ENCODE data around the gene ZBTB37.
"Not testable (repeated sequence)": the region's sequence is repeated elsewhere in the genome, so short reads cannot be mapped to it uniquely, and the experiment has no call there.

The ZBTB37 gene

DNA sequence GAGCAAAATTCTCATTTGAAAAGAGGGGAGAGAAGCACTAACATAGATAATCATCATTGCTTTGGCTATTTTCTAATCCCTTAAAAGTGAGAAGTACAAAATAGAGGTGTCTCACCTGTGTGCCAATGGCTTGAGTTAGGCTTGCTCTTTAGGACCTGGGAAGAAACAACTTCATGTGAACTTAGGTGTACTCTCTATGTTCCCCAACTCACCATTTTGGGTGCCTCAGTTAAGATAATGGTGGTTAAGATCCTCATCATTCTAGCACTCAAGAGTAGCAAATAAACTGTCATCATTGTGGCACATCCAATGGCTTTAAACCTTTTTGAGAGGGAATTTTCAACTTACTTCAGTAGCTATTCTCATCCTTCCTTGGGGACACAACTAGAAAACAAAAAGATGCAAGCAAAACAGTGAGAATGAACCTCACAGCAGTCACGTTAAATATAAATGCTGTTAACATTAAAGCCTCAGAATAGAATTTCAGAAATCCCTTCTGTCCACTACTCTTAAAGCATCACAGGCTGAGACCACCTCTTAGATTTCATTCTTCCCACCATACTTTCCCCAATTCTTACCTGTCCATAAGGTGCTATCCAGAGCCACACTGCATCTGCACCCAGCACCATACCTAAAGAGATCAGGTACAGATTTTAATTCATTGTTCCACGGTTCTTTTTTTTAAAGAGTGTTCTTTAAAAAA lies 1.6 kb upstream of the ZBTB37 start:
- no peak for DNase-seq

DNA sequence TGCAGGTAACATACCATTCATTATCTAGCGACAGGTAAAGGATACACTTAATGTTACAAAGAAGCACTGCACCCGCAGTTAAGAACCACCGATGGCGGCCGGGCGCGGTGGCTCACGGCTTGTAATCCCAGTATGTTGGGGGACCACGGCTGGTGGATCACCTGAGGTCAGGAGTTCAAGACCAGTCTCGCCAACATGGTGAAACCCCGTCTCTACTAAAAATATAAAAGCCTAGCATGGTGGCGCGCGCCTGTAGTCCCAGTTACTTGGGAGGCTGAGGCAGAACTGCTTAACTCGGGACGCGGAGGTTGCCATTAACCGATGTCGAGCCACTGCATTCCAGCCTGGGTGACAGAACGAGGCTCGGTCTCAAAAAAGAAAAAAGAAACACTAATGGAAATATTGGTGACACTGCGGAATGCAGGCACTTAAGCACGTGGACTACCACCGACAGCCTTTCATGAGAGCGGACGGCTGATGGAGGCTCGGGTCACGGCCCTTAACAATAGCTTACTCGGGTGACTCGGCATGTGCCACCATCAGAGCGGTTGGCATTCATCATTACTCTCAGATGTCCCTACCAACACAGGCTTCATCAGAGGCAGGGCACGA lies 933 bp upstream of the ZBTB37 start:
- DNase-seq: no peak

DNA sequence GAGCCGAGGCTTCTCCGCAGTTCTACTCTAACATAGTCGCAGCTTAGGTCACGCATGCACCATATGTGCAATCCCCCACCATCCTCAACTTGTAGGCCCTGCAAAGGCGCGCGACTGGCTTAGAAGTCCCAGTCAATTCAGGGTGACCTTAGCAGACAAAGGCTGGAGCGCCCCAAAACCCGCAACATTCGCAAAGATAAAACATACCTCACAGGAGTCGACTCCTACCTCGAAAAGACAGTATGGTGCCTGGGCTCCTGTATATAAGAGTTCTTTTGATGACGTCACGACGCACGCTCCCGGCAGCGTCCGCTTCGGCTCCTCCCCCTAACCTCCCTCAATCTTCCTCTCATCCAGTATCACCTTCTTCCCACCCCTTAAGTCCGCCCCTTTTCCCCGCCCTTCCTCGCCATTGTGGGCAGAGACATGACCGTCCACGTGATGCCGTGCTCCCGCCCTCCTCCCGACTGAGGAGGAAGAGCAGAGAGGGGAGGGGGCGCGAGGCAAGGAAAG lies 371 bp upstream of the ZBTB37 start, which contains the start of gene GAS5:
Gene GAS5 (minus strand): TSS at position 237 of the 513 bp plus-strand sequence.
- peak; percentile 100 for DNase-seq

DNA sequence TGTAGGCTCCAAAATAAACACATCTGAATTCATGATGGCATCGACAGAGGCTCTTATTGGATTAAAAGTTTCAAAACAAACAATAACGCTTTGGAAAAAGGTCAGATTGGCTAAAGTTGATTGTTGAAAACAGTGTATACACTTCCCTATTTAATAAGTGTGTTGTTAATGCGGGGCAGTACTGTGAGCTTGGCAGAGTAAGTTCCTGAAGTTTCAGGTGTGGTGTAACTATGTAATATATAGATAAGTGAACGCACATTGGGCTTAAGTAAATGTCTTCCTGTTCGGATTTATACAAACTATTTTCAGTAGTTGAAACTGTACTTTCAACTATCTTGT lies 810 bp downstream of the ZBTB37 start:
- no peak for DNase-seq

DNA sequence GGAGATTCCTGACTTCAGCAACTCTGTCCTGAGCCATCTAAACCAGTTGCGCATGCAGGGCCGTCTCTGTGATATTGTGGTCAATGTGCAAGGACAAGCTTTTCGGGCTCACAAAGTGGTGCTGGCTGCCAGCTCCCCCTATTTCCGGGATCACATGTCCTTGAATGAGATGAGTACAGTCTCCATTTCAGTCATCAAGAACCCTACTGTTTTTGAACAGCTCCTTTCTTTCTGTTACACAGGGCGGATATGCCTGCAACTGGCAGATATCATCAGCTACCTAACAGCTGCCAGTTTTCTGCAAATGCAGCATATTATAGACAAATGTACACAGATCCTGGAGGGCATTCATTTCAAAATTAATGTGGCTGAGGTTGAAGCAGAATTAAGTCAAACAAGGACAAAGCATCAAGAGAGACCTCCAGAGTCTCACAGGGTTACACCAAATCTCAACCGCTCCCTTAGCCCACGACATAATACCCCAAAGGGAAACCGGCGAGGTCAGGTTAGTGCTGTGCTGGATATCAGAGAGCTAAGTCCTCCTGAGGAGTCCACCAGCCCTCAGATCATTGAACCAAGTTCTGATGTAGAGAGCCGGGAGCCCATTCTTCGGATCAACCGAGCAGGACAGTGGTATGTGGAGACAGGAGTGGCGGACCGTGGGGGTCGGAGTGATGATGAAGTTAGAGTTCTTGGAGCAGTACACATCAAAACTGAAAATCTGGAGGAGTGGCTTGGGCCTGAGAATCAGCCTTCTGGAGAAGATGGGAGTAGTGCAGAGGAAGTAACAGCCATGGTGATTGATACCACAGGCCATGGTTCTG lies 2.3 kb downstream of the ZBTB37 start:
- no peak for DNase-seq

DNA sequence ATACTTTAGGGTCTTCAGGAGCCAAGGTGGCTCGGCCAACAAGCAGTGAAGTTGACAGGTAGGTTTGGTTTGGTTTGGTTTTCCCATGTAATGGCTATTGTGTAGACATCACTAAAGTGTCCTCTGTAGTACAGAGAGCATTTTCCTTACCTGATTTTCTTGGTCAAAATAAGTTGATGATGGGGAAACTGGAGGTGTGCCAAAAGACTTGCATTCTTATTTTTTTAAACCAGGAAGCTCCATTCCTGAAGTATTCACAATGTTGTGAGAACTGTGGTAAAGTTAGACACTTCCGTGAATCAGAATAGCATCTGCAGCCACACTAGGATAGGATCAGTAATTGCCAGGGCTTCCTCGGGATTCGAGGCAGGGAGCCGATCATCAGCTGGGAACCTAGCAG lies 2.9 kb downstream of the ZBTB37 start:
- no peak for DNase-seq

DNA sequence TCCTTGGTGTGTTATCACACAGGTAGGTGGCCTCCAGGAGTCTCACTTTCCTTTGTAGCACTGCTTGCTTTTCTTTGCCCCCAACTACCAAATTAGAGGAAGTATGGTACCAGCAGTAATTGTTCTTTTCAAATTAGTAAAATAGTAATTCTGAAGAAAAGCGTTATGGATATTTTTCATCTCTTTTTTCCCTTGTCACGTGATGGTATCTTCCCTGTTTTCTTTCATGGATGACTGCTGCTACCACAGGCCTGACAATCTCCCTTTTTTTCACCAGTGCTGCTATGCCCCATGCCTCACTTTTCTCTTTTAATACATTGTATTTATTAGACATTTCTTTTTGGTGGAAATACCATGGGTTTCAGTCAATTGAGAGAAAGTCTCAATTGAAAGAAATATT lies 3.3 kb downstream of the ZBTB37 start:
- DNase-seq: no peak

DNA sequence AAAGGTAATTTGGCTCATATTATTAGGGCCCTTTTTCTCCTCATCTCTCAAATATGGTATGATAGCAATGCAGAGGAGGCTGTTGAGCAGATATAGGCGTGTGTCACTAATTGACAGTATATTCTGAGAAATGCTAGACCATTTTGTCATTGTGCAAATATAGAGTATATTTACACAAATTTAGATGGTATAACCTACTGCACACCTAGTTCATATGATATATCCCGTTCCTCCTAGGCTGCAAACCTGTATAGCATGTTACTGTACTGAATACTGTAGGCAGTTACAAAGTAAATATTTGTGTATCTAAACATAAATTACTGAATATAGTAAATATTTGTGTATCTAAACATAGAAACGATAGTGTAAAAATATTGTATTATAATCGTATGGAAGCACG lies 8.6 kb downstream of the ZBTB37 start:
- DNase-seq: no peak

DNA sequence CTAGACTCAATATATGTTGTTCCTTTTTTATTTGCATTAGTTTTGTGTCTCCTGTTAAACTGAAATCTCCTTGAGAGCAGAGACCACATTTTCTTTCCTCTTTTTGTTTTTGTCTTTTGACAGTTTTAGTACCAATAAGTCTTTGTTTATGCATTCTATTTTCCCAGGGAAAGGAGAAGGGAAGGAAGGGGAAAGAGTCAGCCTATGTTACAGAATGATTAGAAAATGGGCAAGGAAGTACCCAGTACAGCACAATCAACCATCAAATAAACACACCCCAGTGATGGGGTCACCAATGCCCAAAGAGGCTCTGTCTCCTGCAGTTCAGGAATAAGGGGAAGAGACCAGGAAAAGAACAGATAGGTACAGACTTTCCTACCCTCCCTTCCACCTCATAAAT lies 10.1 kb downstream of the ZBTB37 start:
- DNase-seq: no peak

DNA sequence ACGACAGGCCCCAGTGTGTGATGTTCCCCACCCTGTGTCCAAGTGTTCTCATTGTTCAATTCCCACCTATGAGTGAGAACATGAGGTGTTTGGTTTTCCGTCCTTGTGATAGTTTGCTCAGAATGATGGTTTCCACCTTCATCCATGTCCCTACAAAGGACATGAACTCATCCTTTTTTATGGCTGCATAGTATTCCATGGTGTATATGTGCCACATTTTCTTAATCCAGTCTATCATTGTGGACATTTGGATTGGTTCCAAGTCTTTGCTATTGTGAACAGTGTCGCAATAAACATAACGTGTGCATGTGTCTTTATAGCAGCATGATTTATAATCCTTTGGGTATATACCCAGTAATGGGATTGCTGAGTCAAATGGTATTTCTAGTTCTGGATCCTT lies 12.9 kb downstream of the ZBTB37 start:
- DNase-seq: not testable (repeated sequence)

DNA sequence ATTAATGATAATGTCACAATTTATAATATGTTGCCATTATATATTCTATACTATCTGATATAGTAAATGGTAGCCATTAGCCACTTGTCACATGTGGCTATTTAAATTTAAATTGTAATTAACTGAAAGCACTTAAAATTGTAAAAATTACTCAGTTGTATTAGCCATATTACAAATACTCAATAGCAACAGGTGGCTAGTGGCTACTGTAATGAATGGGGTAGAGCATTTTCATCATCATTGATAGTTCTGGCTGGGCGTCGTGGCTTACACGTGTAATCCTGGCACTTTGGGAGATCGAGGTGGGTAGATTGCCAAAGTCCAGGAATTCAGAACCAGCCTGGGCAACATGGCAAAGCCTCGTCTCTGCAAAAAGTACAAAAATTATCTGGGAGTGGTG lies 16.5 kb downstream of the ZBTB37 start:
- no peak for DNase-seq

DNA sequence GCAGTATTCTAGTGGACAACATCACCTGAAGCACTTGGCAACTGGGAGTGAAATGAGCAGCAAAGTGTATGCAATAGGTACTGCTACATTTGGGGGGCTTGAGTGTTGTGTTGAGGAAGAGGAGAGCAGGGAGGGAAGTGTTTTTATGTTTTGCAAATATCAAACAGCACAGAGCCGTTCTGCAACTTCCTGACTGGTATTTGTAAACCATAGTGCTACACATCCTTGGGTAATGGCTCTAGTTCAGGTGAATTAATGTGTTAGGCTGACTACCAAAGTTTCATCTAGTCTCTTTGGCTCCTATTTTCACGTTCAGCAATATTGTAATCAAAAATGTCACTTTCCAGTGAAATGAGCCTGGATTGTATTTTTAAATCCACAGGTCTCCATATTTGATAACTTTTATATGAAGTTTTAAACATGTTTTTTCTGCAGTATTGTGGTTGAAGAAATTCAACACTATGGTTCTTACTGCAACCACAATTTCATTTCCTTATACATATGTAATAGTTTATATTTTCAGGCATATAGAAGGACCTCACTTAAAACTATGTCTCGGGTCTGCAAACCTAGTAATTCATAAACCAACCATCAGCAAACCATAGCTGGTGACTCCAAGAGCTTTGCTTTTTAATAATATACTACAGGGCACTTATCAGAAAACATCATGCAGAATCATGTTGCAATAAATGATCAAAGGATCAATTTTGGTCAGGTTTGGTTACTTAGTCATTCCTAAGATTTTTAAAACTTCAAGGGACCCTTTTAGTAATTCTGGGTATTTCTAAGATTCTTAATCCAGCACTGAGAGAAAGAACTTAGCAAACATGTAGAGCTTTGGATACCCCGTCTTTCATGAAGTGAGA lies 18.8 kb downstream of the ZBTB37 start:
- DNase-seq: no peak

DNA sequence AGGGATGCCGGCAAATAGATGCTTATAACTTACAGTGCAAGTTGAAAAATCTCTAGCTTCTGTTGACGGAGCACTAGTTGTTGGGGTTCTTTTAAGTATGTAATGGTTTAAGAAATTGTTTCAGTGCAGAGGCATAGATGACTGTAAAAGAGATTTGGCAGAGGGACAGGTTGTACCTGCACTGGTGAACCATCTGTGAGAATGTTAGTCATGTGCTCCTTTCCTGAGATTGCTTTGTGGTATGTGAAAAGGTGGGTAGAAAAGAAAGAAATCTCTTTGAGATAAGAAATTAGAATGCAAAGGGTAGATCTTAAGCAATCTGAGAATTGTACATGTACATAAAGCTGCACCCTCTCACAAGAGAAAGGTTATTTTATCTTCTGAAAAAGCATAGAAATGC lies 19.4 kb downstream of the ZBTB37 start:
- no peak for DNase-seq

DNA sequence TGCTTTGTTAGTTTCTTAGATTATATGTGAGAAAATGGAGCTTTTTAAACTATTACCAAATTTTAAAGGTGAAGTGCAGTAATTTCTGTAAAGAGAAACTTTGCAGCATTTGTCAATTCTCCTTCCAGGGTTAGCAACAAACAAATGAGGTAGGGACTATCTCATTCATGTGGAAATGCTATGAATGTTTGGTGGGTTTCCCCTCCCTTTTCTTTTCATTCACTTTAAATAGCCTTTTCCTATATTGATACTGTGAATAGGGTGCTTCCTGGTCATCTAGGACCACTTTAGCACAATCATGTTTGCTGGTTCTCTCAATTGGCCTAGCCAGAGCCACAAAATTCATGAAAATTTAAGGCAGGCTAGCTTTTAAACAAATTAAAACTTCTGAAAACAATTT lies 20.6 kb downstream of the ZBTB37 start:
- DNase-seq: no peak

DNA sequence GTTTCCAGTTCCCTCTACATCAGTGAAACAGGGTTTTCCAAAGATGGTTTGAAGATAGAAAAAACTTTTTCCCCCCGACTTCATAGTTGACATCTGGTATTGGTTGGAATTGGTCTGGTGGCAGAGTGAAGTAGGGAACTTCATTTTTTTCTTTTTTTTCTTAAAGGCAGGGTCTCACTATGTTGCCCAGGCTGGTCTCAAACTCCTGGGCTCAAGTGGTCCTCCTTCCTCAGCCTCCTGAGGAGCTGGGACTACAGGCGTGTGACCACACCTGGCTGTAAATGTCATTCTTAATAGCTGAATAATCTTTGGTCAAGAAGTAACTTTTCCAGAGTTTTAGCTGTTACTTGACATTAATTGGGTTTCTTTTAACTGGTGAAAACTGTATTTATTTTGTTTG lies 21.7 kb downstream of the ZBTB37 start:
- no peak for DNase-seq

DNA sequence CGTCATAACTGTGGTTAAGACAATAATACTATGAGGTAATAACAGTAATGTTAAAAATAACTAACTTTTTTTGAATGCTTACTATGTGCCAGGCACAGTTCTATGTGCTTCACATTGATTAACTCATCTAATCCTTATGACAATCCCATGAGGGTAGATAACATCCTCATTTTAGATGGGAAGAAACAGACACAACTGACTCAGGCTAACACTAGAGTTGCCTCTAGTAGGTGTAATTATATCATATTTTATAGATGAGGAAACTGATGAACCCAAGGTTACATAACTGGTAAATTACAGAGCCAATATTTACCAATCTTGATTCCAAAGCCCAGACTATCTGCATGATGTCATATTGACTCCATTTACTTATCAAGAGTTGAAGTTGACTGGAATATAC lies 25.4 kb downstream of the ZBTB37 start:
- no peak for DNase-seq

DNA sequence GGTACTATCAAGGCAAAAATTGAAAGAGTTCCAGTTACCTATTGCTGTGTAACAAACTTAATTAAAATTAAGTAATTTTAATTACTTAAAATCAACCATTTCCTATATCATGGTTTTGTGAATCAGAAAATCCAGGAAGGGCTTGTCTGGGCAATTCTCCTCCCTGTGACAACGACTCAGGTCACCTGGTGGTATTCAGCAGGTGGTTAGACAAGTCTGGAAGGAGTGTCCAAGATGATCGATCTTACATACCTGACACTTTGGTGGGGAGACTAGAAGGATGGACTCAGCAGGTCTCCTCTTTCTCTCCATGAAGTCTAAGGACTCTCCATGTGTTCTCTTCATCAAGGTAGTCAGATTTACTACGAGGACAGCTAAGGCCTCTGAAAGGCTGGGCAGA lies 26.0 kb downstream of the ZBTB37 start:
- no peak for DNase-seq

DNA sequence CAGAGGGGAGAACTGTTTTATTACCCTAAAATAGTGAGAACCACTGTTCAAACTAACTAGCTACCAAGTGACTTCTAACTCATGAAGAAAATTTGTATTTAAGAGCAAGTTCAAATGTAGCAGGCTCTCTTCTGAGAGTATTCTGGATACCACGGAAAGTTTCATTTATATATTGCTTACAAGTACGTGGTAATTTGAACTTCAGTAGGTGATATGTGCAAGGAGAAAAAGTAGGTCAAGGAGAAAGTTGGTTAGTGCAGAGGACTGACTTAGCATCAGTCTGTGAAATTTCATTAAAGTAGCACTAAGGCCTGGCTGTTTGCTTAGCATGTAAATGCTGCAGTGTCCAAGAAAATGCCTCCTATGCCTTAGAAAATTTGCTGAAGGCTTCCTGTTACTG lies 32.2 kb downstream of the ZBTB37 start:
- DNase-seq: no peak

DNA sequence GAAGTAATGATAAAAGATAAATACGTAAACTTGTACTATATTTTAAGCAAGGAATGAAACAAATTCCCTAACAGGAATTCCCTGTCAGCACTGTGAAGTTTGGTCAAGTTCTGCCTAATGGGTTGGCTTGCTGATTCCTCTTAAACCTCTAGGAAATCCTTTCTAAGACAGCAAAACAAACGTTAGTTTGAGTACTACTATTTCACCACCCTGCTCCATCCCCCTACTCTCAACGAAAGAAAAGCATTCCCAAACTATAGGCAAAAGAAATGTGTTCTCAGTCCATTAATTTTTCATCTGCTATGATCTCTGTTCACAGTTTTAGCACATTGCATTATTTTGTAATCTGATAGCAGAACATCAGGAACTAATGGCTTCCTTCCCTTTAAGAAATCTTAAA lies 32.8 kb downstream of the ZBTB37 start:
- DNase-seq: no peak

DNA sequence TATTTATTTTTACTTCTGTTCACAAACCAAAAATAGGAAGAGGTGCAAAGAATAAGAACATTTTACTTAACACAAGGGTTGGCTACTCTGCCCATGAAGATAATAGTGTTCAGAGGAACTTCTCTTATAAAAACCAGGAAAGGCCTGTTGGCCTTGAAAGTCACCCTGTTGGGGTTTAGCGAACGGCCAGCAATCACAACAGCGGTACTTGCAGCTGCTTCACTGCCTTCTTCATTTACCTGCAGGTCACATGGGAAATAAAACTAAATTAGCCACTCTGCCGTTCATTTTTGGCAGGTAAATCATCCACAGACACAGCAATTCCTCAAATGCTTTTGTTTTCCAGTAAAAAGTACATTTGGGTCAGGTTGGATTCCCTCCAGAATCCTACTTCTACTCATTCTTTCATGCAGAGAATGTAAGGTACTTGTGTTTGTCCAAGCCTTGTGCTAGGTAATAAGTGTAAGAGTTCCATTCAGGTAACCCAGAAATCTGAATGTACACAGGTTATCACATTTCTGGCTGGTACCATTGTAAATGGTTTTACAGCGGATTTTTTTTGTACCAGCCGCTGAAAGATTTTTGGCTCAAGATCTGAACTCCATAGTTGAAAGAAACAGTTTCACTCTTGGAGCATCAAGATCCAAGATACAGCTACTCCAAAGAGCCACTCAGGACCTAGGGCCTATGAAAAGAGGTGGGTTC lies 35.8 kb downstream of the ZBTB37 start:
- DNase-seq: no peak

DNA sequence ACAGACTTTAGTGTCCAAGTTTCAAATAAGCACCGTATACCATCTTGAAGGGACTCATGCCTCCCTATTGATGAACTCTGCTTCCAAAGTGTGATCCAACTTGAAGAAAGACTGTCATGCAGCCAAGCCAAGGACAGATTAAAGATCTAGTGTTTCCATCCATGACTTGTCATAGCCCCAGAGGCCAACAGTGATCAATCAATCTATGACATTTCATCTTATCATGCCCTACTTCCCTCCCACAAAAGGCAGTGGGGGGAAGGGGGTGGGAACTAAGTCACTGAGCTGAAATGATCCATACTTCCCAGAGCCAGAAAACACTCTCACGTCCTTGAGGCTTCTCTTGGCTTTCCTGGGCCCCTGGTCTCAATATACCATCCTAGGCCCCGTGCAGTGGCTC lies 44.9 kb downstream of the ZBTB37 start:
- DNase-seq: no peak

DNA sequence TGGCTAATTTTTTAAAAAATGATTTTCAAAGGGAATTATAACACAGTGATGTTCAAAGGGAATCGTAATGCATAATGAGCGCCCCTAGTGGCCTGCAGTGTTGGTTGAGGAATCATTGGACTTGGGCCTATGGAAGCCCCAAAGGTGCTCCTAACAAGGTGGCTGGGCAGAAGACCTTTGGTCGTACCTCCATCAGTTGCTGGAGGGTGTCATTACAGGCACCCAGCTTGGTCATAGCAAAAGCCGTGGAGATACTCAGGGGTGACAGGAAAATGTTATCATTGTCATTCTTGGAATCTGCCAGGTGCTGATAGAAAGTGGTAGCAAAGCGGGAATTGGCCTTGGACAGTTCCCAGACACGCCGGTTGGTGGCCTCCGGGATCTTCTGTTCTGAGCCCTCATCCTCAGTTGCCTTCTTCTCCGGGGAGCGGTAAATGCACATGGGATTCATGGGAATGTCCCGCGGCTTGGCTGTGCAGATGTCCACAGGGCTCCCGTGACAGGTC lies 46.2 kb downstream of the ZBTB37 start:
- DNase-seq: peak; percentile 48
